Endothelial cell of umbilical vein (primary cell): ENCODE results near the gene CRY1. TPM values are rescaled to one million over a fixed set of nuclear protein-coding genes. Genes with fewer than 3 reads are reported as not detected.

Source experiments
- BruUV-seq: library from RNA; stranded (reverse); fragments of 400-500 nt; replicated peaks from 2 replicates; lab custom pipeline; 2021; lab: Mats Ljungman, UMichigan
- CTCF ChIA-PET: fragments of 300-600, 350-600 bp; sonication (Branson Sonifier 250); formaldehyde crosslinking; loops from one replicate; lab custom pipeline; 2021; ENCODE audit warnings: antibody characterized with exemption, inconsistent platforms; lab: Charles Lee
- POLR2A ChIA-PET: fragments of 300-600, 350-600 bp; sonication (Branson Sonifier 250); formaldehyde crosslinking; loops from one replicate; lab custom pipeline; 2021; ENCODE audit warnings: antibody characterized with exemption, inconsistent platforms; lab: Charles Lee
- DNase-seq: peaks from one replicate; pipeline ENCODE4 v3.0.0-alpha.2; 2011; ENCODE audit warnings: low read depth, low spot score
- FAIRE-seq: peaks from 2 replicates; lab custom pipeline; 2011; peaks lifted over from hg19 to GRCh38; lab: Jason Lieb, UNC
- H2AFZ ChIP-seq: 2 replicates; pipeline ENCODE4 v1.6.0; 2012; ENCODE audit warnings: low read depth, low read length, control low read depth, inconsistent platforms
- H3K27ac ChIP-seq: 2 replicates; pipeline ENCODE4 v1.5.1; 2011; ENCODE audit warnings: low read depth, mild to moderate bottlenecking, control low read depth, low read length, moderate library complexity; ENCODE audit not compliant: insufficient read depth
- H3K27me3 ChIP-seq, 2 experiments: 2 replicates each; pipeline versions ENCODE4 v1.6.0 to v1.6.1; 2011; ENCODE audit warnings: low read length in 2 of 2, mixed read lengths in 1 of 2; ENCODE audit not compliant: control insufficient read depth in 2 of 2, insufficient read depth in 2 of 2
- H3K36me3 ChIP-seq, 2 experiments: 2 replicates in 1 of 2; 3 replicates in 1 of 2; pipeline ENCODE4 v1.5.1; 2011; ENCODE audit warnings: low read length in 2 of 2, mild to moderate bottlenecking in 1 of 2, moderate library complexity in 1 of 2; ENCODE audit not compliant: control insufficient read depth in 2 of 2, insufficient read depth in 2 of 2; ENCODE audit errors: extremely low read depth in 1 of 2
- H3K4me1 ChIP-seq: 3 replicates; pipeline ENCODE4 v1.5.1; 2011; ENCODE audit warnings: mild to moderate bottlenecking, low read length; ENCODE audit not compliant: control insufficient read depth, insufficient read depth; ENCODE audit errors: extremely low read depth
- H3K4me2 ChIP-seq: 2 replicates; pipeline ENCODE4 v1.6.1; 2011; ENCODE audit warnings: low read length, control low read depth, mixed read lengths; ENCODE audit not compliant: insufficient read depth
- H3K4me3 ChIP-seq, 3 experiments: fragments of 200-600 bp in 1 of 3; sonication (generic), shearing (Covaris generic) in 1 of 3; replicated peaks in 1 of 3; 2 replicates each; pipeline ENCODE4 v1.5.1; 2011 to 2016; ENCODE audit warnings: control low read depth in 3 of 3, low read length in 3 of 3, mild to moderate bottlenecking in 2 of 3, inconsistent platforms in 1 of 3, low read depth in 1 of 3, moderate library complexity in 1 of 3; ENCODE audit not compliant: insufficient read depth in 1 of 3
- H3K79me2 ChIP-seq: 2 replicates; pipeline ENCODE4 v1.6.0; 2012; ENCODE audit warnings: low read length, inconsistent platforms; ENCODE audit not compliant: control insufficient read depth, insufficient read depth
- H3K9ac ChIP-seq: replicated peaks from 2 replicates; pipeline ENCODE3; 2011; ENCODE audit warnings: low read length, control low read depth; ENCODE audit not compliant: insufficient read depth; ENCODE audit errors: extremely low read depth
- H3K9me1 ChIP-seq: replicated peaks from 3 replicates; pipeline ENCODE4 v1.6.0; 2011; ENCODE audit warnings: mild to moderate bottlenecking, low read length; ENCODE audit not compliant: control insufficient read depth, insufficient read depth; ENCODE audit errors: extremely low read depth
- H3K9me3 ChIP-seq: replicated peaks from 2 replicates; pipeline ENCODE4 v1.5.1; 2012; ENCODE audit warnings: low read length, inconsistent platforms; ENCODE audit not compliant: control insufficient read depth, insufficient read depth
- H4K20me1 ChIP-seq: replicated peaks from 2 replicates; pipeline ENCODE3; 2011; ENCODE audit warnings: mild to moderate bottlenecking, low read length; ENCODE audit not compliant: control insufficient read depth, insufficient read depth; ENCODE audit errors: extremely low read depth
- CTCF ChIP-seq, 2 donors: IDR thresholded peaks; 1 replicate in 1 of 2; 2 replicates in 1 of 2; pipeline ENCODE4 v1.5.1; 2011; ENCODE audit warnings: low read length in 2 of 2, mild to moderate bottlenecking in 2 of 2, moderate library complexity in 2 of 2, control low read depth in 1 of 2, inconsistent platforms in 1 of 2, low read depth in 1 of 2; ENCODE audit not compliant: insufficient read depth in 1 of 2; ENCODE audit errors: extremely low read depth in 1 of 2
- GATA2 ChIP-seq: IDR thresholded peaks from 2 replicates; pipeline ENCODE4 v1.7.0; 2011; ENCODE audit warnings: low read depth, mild to moderate bottlenecking, moderate library complexity, mixed read lengths, low read length; ENCODE audit not compliant: insufficient read length, insufficient read depth
- MYC ChIP-seq: IDR thresholded peaks from one replicate; pipeline ENCODE4 v1.6.1; 2011; ENCODE audit warnings: mild to moderate bottlenecking, low read depth, low read length
- dilution Hi-C: fragments of 300-500 bp; cut with MboI; formaldehyde crosslinking; loops from one replicate; pipeline ENCODE4 v1.15.0; 2019; ENCODE audit warnings: low sequenced_read_pairs; ENCODE audit not compliant: extremely low pct_ligation_motif_present
- intact Hi-C: fragments of 100-400 bp; cut with micrococcal nuclease; formaldehyde crosslinking; loops from one replicate; pipeline ENCODE4 v1.10.0; 2022
- polyA plus RNA-seq, 4 experiments: library from polyadenylated mRNA; depleted of rRNA in 3 of 4; stranded (reverse) in 3 of 4; unstranded in 1 of 4; fragments of >200 nt; gene quantifications; 2 replicates each; pipeline versions ENCODE4 v1.2.1 to v1.2.3, GENCODE V29; 2011 to 2012; ENCODE audit warnings: missing spikeins in 1 of 4
- total RNA-seq: library from RNA; stranded (reverse); gene quantifications from 2 replicates; pipeline ENCODE4 v1.2.3, GENCODE V29; 2021

CRY1 gene
- total and polyA plus RNA-seq, 2 donors (not counting 3 experiments of a cell fraction or from before 2014, with no cell fraction given): 11.4 to 21.0 TPM

DNA sequence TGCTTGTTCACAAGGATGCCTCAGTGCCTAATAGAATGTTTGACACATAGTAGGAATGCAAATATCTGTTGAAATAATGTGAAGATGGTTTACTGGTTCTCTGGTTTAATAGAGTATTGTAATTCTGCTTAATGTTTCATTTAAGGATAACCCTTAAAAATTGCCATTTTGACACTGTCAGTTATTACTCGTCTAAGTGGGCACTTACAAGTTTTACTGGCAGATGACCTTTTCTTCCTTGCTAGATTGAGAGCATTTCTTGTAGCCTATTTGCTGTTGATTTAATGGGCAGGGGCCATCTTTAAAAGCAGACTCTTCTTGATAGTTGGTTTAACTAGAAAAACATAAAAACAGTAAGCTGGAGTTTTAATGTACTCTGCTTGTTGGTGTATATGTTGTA lies 135.8 kb downstream of the CRY1 start:
- TF ChIP-seq CTCF (IDR thresholded peaks at IDR 0.05; ENCODE audit: extremely low read depth in 1 of 2, insufficient read depth in 1 of 2, low read depth in 1 of 2, low read length in 2 of 2) (no peak), MYC (no peak)
- no peak for FAIRE-seq
- H3K27ac ChIP-seq: peak overlapping the region; percentile 87
- H3K9me3 ChIP-seq: no peaks in the 10 kb centered on the region
- H3K79me2 ChIP-seq: peaks cover 60% of the 10 kb centered on the region
- H3K4me3 ChIP-seq: peak overlapping the region; percentile 86 to 99 (median 97)
- intact Hi-C loops: loop anchor here (2.0 kb wide), 2 partner anchors 15 to 99 kb away; no protein-coding TSS in a partner anchor
- no peaks in the 10 kb centered on the region for H3K27me3 ChIP-seq
- peak overlapping the region; percentile 99 for H3K4me2 ChIP-seq
- POLR2A ChIA-PET: interaction anchor here (1.2 kb wide), 1 partner anchor 29 kb away, joined by 3 read pairs; the partner anchor contains the start of gene MTERF2
- peaks cover 4% of the 10 kb centered on the region for H3K9me1 ChIP-seq
- H3K4me1 ChIP-seq: peaks cover 12% of the 10 kb centered on the region
- no peak overlapping the region for H2AFZ ChIP-seq
- no TSS peak for BruUV-seq
- peak; percentile 37 for DNase-seq
- dilution Hi-C loops: no loop called here
- CTCF ChIA-PET: interaction anchor here (1.4 kb wide), 1 partner anchor 135 kb away, joined by 4 read pairs; no protein-coding TSS in a partner anchor
- H4K20me1 ChIP-seq: peaks cover 11% of the 10 kb centered on the region
- peaks cover 0 to 5% of the 10 kb centered on the region in 2 experiments for H3K36me3 ChIP-seq
- H3K9ac ChIP-seq: peak overlapping the region; percentile 95

GRCh38 chr12:106956048-106956578 lies 137.2 kb downstream of the CRY1 start:
- TF ChIP-seq GATA2: no peak
- peak in 1 of 2 donors; percentile 30 for TF ChIP-seq CTCF (IDR thresholded peaks at IDR 0.05; ENCODE audit: extremely low read depth in 1 of 2, insufficient read depth in 1 of 2, low read depth in 1 of 2, low read length in 2 of 2)
- H3K9me1 ChIP-seq: peaks cover 4% of the 10 kb centered on the region
- peaks cover 12% of the 10 kb centered on the region for H3K4me1 ChIP-seq
- ChIA-PET POLR2A (interaction anchor here (0.7 to 2.0 kb wide), 11 partner anchors 14 to 598 kb away, joined by 3 to 21 read pairs (median 5); partner anchors contain the start of genes CRY1, MTERF2, POLR3B and RIC8B), CTCF (interaction anchor here (0.6 to 2.2 kb wide), 11 partner anchors 14 to 599 kb away, joined by 3 to 16 read pairs (median 4); partner anchors contain the start of genes CRY1, MTERF2 and POLR3B)
- DNase-seq (no peak), FAIRE-seq (no peak)
- H2AFZ ChIP-seq: peak overlapping the region; percentile 17
- peak overlapping the region; percentile 95 for H3K9ac ChIP-seq
- peaks cover 4% of the 10 kb centered on the region for H4K20me1 ChIP-seq
- dilution Hi-C loops (no loop called here), intact Hi-C loops (loop anchor here (2.0 kb wide), 2 partner anchors 17 to 101 kb away; no protein-coding TSS in a partner anchor)
- no TSS peak for BruUV-seq
- peaks cover 48% of the 10 kb centered on the region for H3K79me2 ChIP-seq
- peak overlapping the region; percentile 86 to 99 (median 97) for H3K4me3 ChIP-seq
- no peaks in the 10 kb centered on the region for H3K36me3 ChIP-seq
- H3K9me3 ChIP-seq: no peaks in the 10 kb centered on the region
- peak overlapping the region; percentile 87 for H3K27ac ChIP-seq
- peak overlapping the region; percentile 99 for H3K4me2 ChIP-seq
- H3K27me3 ChIP-seq: no peaks in the 10 kb centered on the region
